Measurements from ENCODE around the gene BRINP1. TPM values are rescaled to one million over a fixed set of nuclear protein-coding genes. Genes with fewer than 3 reads are reported as not detected.

The BRINP1 gene
- total and polyA plus RNA-seq, 3 donors from 2014 or later: 1.2 to 1.8 (median 1.7) TPM

DNA sequence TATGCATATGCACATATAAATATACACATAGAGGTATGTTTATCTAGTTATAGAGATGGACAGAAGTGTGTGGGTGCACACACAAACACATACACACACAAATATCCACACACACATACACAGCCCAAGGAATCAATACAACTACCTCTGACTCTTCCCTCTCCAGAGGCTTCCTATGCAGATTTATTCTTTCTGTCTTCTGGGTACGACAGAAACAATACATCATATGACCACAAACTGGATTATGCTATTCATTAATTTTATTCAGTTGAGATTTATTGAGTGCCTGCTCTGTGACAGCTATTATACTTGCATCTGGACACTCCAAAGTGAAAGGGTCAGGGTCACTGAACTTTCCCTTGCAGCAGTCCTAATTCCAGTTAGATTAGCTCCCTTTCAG is 155.8 kb downstream of the BRINP1 start:
- H3K4me3 ChIP-seq: no peak overlapping the region
- no peak for DNase-seq
- no peak for TF ChIP-seq POLR2A (IDR thresholded peaks at IDR 0.05)
- TF ChIP-seq, protein P1, sequence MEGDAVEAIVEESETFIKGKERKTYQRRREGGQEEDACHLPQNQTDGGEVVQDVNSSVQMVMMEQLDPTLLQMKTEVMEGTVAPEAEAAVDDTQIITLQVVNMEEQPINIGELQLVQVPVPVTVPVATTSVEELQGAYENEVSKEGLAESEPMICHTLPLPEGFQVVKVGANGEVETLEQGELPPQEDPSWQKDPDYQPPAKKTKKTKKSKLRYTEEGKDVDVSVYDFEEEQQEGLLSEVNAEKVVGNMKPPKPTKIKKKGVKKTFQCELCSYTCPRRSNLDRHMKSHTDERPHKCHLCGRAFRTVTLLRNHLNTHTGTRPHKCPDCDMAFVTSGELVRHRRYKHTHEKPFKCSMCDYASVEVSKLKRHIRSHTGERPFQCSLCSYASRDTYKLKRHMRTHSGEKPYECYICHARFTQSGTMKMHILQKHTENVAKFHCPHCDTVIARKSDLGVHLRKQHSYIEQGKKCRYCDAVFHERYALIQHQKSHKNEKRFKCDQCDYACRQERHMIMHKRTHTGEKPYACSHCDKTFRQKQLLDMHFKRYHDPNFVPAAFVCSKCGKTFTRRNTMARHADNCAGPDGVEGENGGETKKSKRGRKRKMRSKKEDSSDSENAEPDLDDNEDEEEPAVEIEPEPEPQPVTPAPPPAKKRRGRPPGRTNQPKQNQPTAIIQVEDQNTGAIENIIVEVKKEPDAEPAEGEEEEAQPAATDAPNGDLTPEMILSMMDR (IDR thresholded peaks at IDR 0.05): no peak
- H3K27me3 ChIP-seq: no peaks in the 10 kb centered on the region
- no peak overlapping the region for H3K27ac ChIP-seq
- H3K36me3 ChIP-seq (ENCODE audit: low read depth, missing control alignments): no peaks in the 10 kb centered on the region
- H3K4me1 ChIP-seq: peaks cover 4% of the 10 kb centered on the region
- intact Hi-C loops (cut with DNase I; ENCODE audit: low total_unique reads): no loop called here
- no peaks in the 10 kb centered on the region for H3K9me3 ChIP-seq
- 59 to 68% methylated on average over 1 of the region's 1 CpG for WGBS, 2 donors

DNA sequence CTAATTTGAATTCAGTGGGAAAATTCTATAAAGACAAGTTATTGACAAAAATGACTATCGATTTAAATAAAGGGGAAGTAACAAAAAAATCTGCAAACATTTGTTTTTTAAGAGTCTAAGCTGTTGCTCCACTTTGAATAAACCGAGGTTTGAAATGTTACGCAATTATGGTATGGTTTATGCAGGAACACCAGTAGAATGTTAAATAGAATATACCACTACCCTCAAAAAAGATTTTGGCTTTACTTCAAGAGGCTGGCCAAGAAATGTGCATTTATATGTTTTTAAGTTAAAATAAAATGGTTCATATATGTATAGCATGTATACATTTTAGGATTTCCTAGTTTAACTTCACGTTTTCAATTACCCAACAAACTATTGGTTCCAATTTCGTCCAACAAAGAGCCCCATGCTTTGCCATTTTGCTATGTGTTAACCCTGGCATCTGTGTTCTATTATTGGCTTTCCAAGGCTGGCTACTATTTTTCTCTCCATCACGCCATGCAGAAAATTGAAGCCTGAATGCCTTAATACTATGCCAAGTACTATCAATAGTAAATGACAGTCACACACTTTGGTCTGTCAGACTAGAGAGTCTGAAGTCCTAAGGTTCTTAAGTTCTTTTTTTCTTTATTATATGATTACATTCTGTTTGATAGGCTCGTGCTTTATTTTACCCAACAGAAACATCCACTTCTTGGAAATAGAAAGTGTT is 171.2 kb downstream of the BRINP1 start:
- WGBS, 2 donors: 91 to 92% methylated on average over 7 of the region's 7 CpGs
- Histone ChIP-seq H3K9me3 (no peaks in the 10 kb centered on the region), H3K36me3 (ENCODE audit: low read depth, missing control alignments) (no peaks in the 10 kb centered on the region), H3K27me3 (no peaks in the 10 kb centered on the region), H3K4me1 (no peaks in the 10 kb centered on the region), H3K4me3 (no peak overlapping the region), H3K27ac (no peak overlapping the region)
- no peak for TF ChIP-seq POLR2A (IDR thresholded peaks at IDR 0.05)
- TF ChIP-seq, protein P1 (IDR thresholded peaks at IDR 0.05): no peak
- intact Hi-C loops (cut with DNase I; ENCODE audit: low total_unique reads): no loop called here
- no peak for DNase-seq

DNA sequence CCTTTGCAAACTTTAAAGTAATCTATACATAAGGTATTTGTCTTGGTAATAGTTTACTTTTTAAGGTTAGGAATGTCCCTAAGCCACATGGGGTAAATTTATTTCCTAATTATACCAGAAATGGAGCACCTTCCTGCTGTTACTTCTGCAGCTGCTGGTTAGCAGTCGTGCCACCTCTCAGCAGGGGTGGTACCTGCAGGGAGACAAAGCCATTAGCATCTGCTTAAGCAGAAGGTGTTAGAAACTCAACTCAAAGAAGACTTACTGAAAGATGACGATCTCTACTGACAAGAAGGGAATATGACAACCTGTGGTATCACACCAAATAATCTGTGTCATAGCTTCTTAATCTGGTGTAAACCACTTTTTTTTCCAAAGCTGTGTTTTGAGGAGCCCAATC is 173.7 kb downstream of the BRINP1 start:
- H3K27me3 ChIP-seq: no peaks in the 10 kb centered on the region
- no peaks in the 10 kb centered on the region for H3K9me3 ChIP-seq
- H3K27ac ChIP-seq: no peak overlapping the region
- WGBS, 2 donors: 45 to 63% methylated on average over 2 of the region's 2 CpGs
- no peak for DNase-seq
- no peak for TF ChIP-seq POLR2A (IDR thresholded peaks at IDR 0.05)
- TF ChIP-seq, protein P1 (IDR thresholded peaks at IDR 0.05): no peak
- no peaks in the 10 kb centered on the region for H3K36me3 ChIP-seq (ENCODE audit: low read depth, missing control alignments)
- H3K4me1 ChIP-seq: no peaks in the 10 kb centered on the region
- intact Hi-C loops (cut with DNase I; ENCODE audit: low total_unique reads): no loop called here
- H3K4me3 ChIP-seq: no peak overlapping the region

DNA sequence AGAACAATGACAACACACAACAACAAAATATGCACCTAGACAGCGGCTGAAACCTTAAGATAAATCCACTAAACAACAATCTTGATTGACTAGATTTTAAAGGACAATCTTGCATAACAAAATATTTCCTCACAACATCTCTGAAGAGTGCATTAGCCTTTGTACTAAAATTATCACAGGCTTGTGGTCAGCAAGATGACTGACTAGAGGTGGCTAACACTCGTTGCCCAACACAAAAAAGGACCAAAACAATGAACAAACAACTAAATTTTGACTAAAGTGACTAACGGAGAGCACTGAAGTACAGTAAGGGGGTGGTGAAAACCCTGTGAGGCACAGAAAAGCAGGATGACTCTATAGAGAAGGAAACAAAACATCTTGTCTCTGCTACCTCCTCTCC is 183.9 kb downstream of the BRINP1 start:
- DNase-seq: no peak
- Histone ChIP-seq H3K27ac (no peak overlapping the region), H3K4me3 (no peak overlapping the region), H3K9me3 (no peaks in the 10 kb centered on the region), H3K27me3 (no peaks in the 10 kb centered on the region), H3K36me3 (ENCODE audit: low read depth, missing control alignments) (no peaks in the 10 kb centered on the region), H3K4me1 (no peaks in the 10 kb centered on the region)
- 84 to 87% methylated on average over 3 of the region's 3 CpGs for WGBS, 2 donors
- intact Hi-C loops (cut with DNase I; ENCODE audit: low total_unique reads): no loop called here
- TF ChIP-seq, protein P1 (IDR thresholded peaks at IDR 0.05): no peak
- TF ChIP-seq POLR2A (IDR thresholded peaks at IDR 0.05): no peak
